GM18951 (cell line): ENCODE data around the gene DHRS13.

Experiments used
- POLR2A ChIP-seq: IDR thresholded peaks from 4 replicates; pipeline ENCODE4 v1.6.1; 2011; ENCODE audit warnings: mild to moderate bottlenecking; ENCODE audit not compliant: insufficient read length, insufficient read depth; ENCODE audit errors: extremely low read depth
- in situ Hi-C: fragments of 300-500 bp; cut with MboI; formaldehyde crosslinking; loops from one replicate; pipeline ENCODE4 v1.12.0; 2022; ENCODE audit warnings: low sequenced_read_pairs, mixed read lengths, inconsistent platforms; ENCODE audit not compliant: unreplicated experiment

DHRS13 gene

GRCh38 chr17:28902819-28903545 lies at the start of gene DHRS13:
Gene DHRS13, minus strand, starts transcription at chr17:28903079. Its CDS starts 135 bp downstream, at chr17:28902944.
- peak; percentile 37 for TF ChIP-seq POLR2A
- in situ Hi-C loops: no loop called here

GRCh38 chr17:28951991-28952975 lies 49.4 kb upstream of the DHRS13 start:
- in situ Hi-C loops: no loop called here
- TF ChIP-seq POLR2A: peak; percentile 56

- in situ Hi-C loops: no loop called here
- peak; percentile 75 for TF ChIP-seq POLR2A
Measured at GRCh38 chr17:28951428-28951990, 48.6 kb upstream of the DHRS13 start, which contains the start of gene PHF12. Gene PHF12, minus strand, starts transcription at chr17:28951518. Its CDS starts 558 bp downstream, at chr17:28950960.

GRCh38 chr17:28950752-28951427 lies 48.0 kb upstream of the DHRS13 start:
- in situ Hi-C loops: no loop called here
- no peak for TF ChIP-seq POLR2A

GRCh38 chr17:28950017-28950751 lies 47.3 kb upstream of the DHRS13 start:
- peak; percentile 11 for TF ChIP-seq POLR2A
- in situ Hi-C loops: no loop called here

GRCh38 chr17:28949185-28950016 lies 46.5 kb upstream of the DHRS13 start:
- peak; percentile 65 for TF ChIP-seq POLR2A
- in situ Hi-C loops: no loop called here

GRCh38 chr17:28948873-28949184 lies 46.0 kb upstream of the DHRS13 start:
- in situ Hi-C loops: no loop called here

GRCh38 chr17:28948342-28948741 lies 45.5 kb upstream of the DHRS13 start:
- TF ChIP-seq POLR2A: no peak
- in situ Hi-C loops: no loop called here

More at GRCh38 chr17:28948873-28949184, 46.0 kb upstream of the DHRS13 start:
- TF ChIP-seq POLR2A: no peak

- no peak for TF ChIP-seq POLR2A
- in situ Hi-C loops: no loop called here
Measured at GRCh38 chr17:28947639-28948038, 44.8 kb upstream of the DHRS13 start.

GRCh38 chr17:28946239-28946638 lies 43.4 kb upstream of the DHRS13 start:
- no peak for TF ChIP-seq POLR2A
- in situ Hi-C loops: no loop called here
